GM11168 (cell line): ENCODE measurements around the gene WAPL.
"Not testable (repeated sequence)": the region's sequence is repeated elsewhere in the genome, so short reads cannot be mapped to it uniquely, and the experiment has no call there.

Source experiments
- in situ Hi-C: fragments of 300-500 bp; cut with MboI; formaldehyde crosslinking; loops from one replicate; pipeline ENCODE4 v1.12.0; 2022; ENCODE audit warnings: low sequenced_read_pairs; ENCODE audit not compliant: unreplicated experiment

Gene WAPL

GRCh38 chr10:86391236-86391840 is 130.3 kb downstream of the WAPL start:
- in situ Hi-C loops: no loop called here

DNA sequence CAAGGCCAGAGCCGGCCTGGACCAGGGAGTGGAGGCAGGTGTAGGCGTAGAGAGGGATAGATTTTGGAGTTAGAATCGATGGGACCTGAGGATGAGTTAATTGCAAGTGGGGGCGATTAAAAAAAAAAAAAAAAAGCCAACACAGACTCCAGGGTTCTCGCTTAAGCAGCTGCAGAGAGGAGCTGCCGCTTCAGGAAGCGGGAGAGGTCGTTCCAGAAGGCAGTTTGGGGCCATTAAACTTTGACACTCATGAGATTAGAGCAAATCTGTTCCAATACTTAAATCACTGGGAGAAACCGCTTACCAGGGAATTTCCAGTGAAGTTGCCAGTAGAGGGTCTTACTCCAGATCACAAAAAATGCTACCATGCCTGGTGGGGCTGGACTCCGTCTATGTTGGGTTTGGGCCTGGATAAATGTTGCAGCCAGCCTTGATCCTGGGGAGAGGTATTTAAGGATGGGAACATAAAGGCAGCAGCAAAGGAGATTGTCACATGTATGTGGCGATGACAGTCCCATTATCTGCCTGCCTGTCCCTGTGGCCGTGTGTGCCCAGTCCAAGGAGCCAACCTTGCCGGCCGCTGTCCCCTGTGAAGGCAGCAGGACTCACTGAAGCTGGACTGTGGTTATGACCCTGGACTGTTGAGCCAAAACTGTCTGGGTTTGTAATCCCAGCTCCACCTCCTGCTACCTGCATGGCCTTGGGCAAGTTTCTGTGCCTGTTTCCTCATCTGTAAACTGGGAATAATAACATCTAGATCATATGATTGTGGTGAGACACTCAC is 131.1 kb downstream of the WAPL start:
- in situ Hi-C loops: no loop called here

DNA sequence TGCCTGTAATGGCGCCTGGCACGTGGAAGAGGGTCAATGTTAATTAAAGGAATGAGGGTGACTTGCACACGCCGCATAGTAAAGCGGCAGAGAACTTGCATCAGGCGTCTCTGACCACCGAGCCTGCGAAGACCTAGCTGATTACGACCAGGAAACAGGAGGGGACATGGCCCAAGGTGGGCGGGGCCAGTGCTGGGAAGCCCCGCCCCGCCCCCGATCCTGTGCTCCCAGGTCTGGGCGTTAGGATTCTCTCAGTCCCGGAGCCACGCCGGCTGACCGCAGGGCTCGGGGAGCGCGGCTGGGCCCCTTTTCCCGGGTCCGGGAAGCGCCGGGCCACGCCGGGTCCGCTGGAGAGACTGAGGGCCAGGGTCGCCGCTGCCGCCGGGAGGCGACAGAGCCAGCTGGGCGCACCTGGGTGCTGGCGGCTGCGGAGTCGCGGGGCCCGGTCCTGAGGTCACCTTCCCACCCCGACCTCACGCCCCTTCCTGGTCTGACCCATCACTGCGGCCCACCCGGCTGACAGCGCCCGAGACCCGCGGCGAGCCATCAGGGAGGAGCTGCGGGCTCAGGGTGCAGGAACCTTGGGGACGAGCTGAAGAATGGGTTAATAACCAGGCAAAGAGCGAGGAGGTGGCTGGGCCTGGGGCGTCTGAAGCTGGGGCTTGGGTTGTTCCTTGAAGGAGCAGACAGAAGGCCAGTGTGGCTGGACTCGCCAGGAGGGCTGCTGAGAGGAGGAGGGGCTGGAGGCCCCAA is 132.0 kb downstream of the WAPL start:
- in situ Hi-C loops: no loop called here

- in situ Hi-C loops: not testable (repeated sequence)
These were observed 132.5 kb downstream of the WAPL start for GRCh38 chr10:86389109-86389440.

- in situ Hi-C loops: no loop called here
These were observed 133.4 kb downstream of the WAPL start for GRCh38 chr10:86388119-86388704.

- in situ Hi-C loops: no loop called here
These were observed 134.3 kb downstream of the WAPL start for GRCh38 chr10:86387178-86387794.

DNA sequence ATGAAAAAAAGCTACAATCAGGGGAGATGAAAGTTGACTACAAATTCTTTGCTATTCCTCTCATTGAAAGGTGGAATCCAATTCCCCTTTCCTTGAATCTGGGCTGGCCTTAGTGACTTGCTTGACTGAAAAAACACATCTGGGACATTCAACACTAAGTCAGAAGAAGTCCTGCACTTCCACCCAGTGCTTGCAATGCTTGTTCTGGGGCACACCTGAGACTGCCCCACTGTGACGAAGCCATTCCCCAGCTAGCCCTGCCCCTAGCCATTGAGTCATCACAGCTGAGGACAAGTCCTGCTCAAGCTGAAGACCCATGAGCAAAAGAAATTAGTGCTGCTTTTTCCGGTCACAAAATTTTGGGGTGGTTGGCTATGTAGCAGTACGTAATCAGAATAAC is 135.8 kb downstream of the WAPL start:
- in situ Hi-C loops: no loop called here
